BE2C (cell line): ENCODE data around the gene UGT1A5.

ENCODE experiments used
- DNase-seq: peaks from one replicate; pipeline ENCODE4 v3.0.0-alpha.2; 2020
- H3K27me3 ChIP-seq: fragments of 250-450 bp; sonication (Bioruptor Pico); 2 replicates; pipeline ENCODE4 v1.5.1; 2020; ENCODE audit warnings: mild to moderate bottlenecking
- H3K36me3 ChIP-seq: fragments of 250-450 bp; sonication (Bioruptor Pico); 2 replicates; pipeline ENCODE4 v1.5.1; 2020; ENCODE audit warnings: mild to moderate bottlenecking
- H3K4me1 ChIP-seq: fragments of 250-450 bp; sonication (Bioruptor Pico); 2 replicates; pipeline ENCODE4 v1.5.1; 2020
- H3K4me3 ChIP-seq: 2 replicates; pipeline ENCODE4 v1.5.1; 2011; ENCODE audit warnings: low read depth, low read length
- H3K9me3 ChIP-seq: fragments of 250-450 bp; sonication (Bioruptor Pico); 2 replicates; pipeline ENCODE4 v1.5.1; 2020
- CTCF ChIP-seq: IDR thresholded peaks from 2 replicates; pipeline ENCODE4 v1.5.1; 2012; ENCODE audit warnings: mild to moderate bottlenecking, low read depth, low read length

The UGT1A5 gene

DNA sequence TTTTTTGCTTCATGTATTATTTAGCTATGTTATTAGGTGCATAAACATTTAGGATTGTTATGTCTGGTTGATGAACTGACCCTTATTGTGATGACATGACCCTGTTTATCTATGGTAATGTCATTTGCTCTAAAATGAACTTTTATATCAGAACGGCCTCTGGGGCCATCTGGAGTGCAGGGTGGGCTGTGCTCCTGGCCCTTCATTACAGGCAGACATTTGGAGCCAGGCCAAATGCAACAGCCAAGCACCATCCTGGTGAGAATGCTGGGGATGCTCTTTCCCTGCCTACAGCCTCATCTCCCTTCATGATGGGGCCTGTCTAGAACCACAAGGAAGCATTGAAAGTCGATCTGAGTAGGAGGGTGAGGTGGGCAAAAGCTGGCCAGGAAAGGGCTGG is 103.6 kb downstream of the UGT1A5 start:
- H3K4me1 ChIP-seq: peaks cover 13% of the 10 kb centered on the region
- no peaks in the 10 kb centered on the region for H3K9me3 ChIP-seq
- no peaks in the 10 kb centered on the region for H3K27me3 ChIP-seq
- no peaks in the 10 kb centered on the region for H3K36me3 ChIP-seq
- no peak overlapping the region for H3K4me3 ChIP-seq
- no peak for TF ChIP-seq CTCF
- peak; percentile 92 for DNase-seq

DNA sequence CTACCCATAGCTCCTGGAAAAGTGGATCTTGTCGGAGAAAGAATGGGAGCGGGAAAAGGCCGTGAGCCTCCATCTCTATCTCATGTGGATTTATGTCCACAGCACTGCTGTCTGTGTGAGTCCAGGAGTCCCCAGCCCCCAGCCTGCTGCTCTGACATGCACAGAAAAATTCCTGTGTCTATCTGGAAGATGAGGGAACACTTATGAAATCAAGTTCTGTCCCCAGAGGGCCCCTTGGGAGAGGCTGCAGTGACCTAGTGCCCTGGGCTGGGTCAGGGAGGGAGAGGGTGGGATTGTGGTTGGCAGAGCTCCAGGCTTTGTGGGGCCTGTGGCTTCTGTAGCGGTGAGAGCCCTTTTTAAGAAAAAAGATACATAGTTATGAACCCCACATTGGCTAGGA is 104.1 kb downstream of the UGT1A5 start:
- no peak for TF ChIP-seq CTCF
- Histone ChIP-seq H3K27me3 (no peaks in the 10 kb centered on the region), H3K9me3 (no peaks in the 10 kb centered on the region), H3K4me1 (peaks cover 13% of the 10 kb centered on the region), H3K4me3 (no peak overlapping the region), H3K36me3 (no peaks in the 10 kb centered on the region)
- DNase-seq: peak; percentile 52

GRCh38 chr2:233817361-233817911 is 104.7 kb downstream of the UGT1A5 start:
- no peaks in the 10 kb centered on the region for H3K36me3 ChIP-seq
- H3K27me3 ChIP-seq: no peaks in the 10 kb centered on the region
- no peaks in the 10 kb centered on the region for H3K9me3 ChIP-seq
- H3K4me3 ChIP-seq: no peak overlapping the region
- no peak for TF ChIP-seq CTCF
- H3K4me1 ChIP-seq: peaks cover 13% of the 10 kb centered on the region
- DNase-seq: peak; percentile 6

DNA sequence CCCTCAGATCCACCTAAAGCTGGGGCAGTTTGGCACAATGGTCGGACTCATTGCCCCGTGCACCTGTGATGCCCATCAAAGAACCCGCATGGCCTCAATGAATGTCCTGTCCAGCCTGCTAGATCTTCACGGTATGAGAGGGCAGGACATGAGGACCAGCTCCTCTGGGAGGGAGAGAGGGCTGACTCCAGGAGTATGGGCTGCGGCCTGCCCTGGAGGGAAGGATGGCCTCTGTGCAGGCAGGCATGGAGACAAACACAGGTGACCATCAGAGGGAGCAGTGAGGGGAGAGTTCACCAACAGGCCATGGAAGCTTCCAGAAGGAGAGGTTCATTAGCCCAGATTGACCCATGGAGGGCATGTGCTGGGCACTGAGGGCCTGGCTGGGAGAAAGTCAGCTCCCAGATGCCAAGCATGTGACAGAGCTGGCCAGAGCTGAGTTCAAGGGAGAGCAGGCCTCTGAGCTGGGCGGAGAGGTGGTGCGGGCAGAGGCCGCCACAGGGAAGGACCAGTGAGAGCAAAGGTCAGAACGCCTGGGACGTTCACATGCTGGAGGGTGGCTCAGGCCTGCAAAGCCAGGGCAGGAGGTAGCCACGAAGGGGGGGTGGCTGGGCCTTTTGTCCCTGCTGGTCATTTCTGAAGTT is 105.4 kb downstream of the UGT1A5 start:
- Histone ChIP-seq H3K9me3 (no peaks in the 10 kb centered on the region), H3K36me3 (no peaks in the 10 kb centered on the region), H3K27me3 (no peaks in the 10 kb centered on the region), H3K4me3 (no peak overlapping the region), H3K4me1 (peaks cover 13% of the 10 kb centered on the region)
- TF ChIP-seq CTCF: no peak
- DNase-seq: no peak

DNA sequence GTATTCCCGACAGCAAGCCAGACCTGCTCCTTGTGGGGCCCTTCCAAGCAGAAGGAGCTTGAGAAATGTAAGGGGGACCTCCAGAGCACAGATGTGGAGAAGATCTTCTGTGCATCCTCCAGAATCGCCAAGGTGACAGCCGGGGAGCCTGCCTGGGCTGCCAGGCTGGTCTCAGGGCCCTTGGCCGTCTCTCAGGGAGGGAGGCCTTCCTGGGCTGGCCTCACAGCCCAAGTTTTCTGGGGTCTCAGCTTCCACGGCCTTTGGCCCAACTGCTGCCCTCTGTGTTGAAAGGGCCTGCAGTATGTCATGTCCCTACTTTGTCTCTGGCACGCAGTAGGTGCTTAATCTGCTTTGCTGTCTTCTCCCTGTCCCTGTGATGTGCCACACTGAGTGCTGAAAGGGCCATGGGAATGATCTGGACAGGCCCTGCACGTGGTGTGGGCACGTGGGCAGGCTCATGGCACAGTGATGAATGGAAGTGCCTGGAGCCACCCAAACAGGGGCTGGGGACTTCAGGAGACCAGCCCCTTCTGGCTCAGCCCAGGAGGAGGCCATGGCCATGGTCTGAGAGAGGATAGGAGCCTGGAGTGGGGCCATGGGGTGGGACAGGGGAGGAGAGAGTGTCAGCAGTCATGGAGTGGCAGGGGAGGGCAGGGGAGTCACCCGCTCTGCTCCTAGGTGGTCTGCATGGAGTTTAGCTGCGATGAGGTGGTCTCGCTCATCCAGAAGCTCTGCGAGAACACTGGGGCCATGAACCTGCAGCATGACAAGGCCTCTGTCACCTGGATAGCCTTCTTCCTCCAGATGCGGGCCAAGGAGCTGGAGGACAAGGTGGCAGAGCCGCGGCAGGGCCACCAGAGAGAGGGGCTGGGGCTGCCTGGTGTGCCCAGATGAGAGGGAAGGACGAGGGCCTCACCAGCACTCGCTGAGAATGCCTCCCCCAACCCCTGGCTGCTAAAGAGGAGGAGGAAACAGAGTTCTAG is 106.2 kb downstream of the UGT1A5 start:
- peaks cover 13% of the 10 kb centered on the region for H3K4me1 ChIP-seq
- no peak overlapping the region for H3K4me3 ChIP-seq
- H3K27me3 ChIP-seq: no peaks in the 10 kb centered on the region
- DNase-seq: no peak
- no peaks in the 10 kb centered on the region for H3K9me3 ChIP-seq
- no peak for TF ChIP-seq CTCF
- no peaks in the 10 kb centered on the region for H3K36me3 ChIP-seq
